CD4-positive, alpha-beta T cell treated with Interleukin-17A for 1 hour (primary cell): Measurements from ENCODE around the gene GALNT2.

Source experiments
- DNase-seq: peaks from one replicate; pipeline ENCODE4 v3.0.0-alpha.2; 2020

Gene GALNT2

DNA sequence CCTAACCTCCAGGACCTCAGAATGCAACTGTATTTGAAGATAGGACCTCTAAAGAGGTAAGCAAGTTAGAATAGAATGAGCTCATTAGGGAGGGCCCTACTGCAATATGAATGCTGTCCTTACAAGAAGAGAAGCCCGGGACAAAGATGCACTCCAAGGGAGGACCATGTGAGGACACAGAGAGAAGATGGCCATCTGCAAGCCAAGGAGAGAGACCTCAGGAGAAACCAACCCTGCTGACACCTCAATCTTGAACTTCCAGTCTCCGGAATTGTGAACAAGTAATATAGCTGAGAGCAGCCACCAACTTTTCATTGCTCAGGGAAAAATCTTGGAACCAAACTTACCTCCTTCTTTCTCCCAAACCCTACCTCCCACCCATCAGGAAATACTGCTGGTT lies 15.0 kb upstream of the GALNT2 start:
- no peak for DNase-seq

DNA sequence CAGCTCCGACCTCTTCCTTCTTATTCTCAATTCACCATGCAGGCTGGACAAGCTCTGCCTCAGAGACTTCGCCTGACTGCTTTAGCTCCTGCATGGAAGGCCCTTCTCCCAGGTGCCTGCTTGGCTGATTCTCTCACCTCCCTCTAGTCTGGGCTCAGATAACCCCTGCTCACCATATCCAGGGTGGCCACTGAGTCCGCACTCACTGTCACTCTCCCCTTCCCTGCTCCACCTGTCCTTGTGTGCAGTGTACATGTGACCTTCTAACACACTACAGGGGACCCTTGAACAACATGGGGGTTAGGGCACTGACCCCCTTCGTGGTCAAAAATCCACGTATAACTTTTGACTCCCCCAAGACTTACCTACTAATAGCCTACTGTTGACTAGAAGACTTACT lies 14.4 kb upstream of the GALNT2 start:
- no peak for DNase-seq

DNA sequence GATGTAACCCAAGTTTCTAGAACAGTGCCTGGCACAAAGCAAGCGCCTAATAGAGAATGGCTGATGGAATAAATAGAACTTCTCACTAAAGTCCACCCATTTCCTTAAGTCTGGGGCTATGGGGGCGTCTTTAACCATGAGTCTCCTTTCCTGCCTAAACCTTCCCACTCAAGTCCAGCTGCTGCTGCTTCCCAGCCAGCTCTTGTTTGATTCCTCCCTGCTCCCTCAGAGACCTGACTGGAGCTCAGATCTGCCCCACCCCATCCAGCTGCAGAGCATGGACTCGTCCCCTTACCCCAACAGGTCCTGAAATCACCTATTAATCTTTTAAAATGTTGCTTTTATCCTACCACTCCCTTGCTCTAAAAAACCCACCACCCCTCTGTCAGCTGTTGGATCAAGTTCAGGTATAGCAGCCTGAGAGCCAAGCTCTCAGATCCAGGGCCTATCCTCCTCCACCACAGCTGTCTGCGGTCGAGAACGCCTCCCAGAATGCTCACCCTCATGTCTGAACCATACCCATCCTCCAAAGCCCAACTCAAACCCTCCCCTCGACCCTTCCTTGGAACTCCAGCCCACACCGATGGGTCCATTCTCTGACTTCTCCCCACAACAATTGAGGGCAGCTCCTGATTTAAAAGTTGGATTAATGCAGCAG lies 12.8 kb upstream of the GALNT2 start:
- DNase-seq = no peak

DNA sequence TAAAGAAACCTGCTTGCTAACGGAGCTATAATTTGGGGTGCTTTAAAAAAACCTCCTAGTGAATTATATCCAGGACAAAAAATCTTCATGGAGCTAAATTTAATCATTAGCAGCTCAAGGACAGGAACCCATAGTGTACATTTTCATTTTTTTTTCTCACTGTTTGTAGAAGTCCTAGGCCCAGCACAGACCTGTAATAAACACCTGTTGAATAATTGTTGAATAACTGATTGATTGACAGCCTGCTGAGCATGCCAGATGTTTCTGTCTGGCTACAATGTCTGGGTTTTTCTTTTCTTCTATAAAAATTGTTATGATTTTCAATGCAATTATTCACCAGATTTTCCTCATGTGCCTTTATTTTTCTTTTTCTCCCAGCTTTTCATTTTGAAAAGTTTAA lies 10.9 kb upstream of the GALNT2 start:
- no peak for DNase-seq

DNA sequence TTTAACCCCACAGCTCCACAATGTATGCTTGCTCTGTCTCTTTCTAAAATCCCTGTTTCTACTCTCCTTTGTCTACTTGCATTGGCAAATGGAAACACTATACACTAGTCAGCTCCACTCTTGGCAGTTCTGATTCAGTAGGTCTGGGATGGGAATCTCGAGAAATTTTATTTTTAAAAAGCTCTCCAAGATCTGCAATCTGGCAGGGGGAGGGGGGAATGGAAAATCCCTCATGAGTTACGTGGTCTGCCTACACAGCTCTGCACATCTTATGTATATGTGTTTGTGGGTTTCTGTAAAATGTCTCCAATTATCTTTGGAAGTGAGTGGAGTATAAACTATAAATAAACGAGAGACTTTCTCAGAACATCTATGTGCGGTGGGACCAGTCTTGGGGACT lies 9.9 kb upstream of the GALNT2 start:
- DNase-seq = no peak

DNA sequence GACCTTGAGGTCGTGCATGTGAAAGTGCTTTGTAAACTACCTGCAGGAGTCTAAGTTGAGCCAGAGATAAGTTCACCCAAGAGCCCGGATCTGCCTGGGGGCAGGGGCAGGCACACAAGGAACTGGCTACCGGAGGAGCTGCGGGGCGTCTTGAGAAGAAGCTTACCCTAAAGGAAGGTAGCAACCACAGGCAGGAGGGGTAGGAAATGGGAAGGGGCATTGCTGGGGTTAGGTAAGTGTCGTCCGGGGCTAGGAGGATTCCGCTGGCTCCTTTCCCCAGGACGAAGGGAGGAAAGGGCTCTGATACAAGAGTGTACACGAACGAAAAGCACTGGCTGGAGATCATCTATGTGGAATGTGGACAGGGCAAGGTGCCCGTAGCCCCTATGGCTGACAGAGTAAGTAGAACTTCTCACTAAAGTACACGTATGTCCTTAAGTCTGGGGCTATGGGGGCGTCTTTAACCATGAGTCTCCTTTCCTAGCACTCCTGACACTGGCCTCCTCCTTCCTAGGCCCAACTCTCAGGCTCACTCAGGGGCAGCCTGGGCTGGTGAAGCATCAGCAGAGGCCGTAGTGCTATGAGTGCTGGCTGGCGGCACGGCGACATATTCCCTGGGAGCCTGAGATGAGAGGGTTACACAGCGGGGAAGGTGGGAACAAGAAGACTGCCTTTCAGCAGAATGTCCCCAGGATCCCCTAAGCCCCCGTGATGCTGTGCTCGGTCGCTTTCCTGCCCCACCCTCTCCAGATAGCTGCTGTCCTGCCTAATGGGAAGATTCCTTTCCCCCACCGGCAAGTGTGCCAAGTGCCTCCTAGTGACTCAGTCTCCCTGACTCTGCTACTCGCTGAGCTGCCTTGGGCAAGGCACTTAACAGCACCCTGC lies 9.1 kb upstream of the GALNT2 start:
- DNase-seq = no peak

DNA sequence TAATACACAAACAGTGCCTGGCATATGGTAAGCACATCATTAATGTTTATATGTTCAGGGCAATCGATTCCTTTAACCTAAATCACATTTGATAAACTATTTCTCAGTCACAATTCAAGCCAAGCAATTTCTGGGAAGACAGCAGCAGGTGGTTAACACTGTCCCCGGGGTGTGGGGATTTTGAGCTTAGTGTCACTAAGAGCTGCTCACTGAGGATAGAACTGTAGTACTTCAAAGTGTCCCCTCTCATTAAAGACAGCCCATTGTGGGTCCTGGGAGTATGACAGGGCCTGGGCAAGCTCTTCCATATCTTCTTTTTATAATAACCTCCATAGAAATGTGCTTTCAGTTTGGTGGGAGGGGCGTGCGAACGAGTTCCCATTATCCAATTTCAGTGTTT lies 8.4 kb upstream of the GALNT2 start:
- no peak for DNase-seq

DNA sequence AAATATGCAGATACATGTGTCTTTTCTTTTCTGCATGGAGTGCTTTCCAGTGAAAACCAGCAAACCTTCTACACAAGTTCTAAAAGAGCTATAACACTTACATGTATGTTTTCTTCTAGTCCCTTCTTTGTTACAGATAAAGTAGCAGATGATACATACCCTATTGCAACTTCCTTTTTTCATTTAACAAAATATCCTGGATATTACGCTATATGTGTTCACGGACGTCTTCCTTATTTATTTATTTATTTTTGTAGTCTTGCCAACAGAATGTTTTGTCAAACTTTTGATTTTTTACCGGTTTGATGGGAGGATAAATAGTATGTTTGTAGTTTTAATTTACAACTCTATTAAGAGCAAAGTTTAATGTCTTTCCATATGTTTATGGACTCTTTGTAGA lies 5.2 kb upstream of the GALNT2 start:
- DNase-seq = no peak

DNA sequence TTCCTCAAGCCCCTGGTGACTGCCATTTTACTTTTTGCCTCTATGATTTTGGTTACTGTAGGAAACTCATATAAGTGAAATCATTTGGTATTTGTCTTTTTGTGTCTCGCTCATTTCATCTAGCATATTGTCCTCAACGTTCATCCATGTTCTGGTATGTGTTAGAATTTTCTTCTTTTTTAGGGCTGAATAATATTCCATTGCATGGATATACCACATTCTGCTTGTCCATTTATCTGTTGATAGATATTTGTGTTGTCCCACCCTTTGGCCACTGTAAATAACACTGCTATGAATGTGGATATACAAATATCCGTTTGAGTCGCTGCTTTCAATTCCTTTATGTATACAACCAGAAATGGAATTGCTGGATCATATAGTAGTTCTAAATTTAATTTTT lies 4.5 kb upstream of the GALNT2 start:
- no peak for DNase-seq

DNA sequence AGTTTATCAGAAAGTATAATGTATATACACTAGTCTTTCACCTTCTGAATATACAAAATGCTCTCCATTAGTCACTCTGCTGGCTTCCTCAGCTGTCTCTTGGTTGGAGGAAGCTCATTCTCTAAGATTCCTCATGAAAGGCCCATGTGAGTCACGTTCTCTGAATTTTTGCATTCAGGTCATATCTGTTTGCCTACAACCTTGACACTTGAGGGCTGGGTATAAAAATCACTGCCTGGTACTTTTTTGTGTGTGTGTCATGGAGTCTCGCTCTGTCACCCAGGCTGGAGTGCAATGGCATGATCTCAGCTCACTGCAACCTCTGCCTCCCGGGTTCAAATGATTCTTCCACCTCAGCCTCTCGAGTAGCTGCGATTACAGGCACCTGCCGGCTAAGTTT lies 2.8 kb upstream of the GALNT2 start:
- no peak for DNase-seq

DNA sequence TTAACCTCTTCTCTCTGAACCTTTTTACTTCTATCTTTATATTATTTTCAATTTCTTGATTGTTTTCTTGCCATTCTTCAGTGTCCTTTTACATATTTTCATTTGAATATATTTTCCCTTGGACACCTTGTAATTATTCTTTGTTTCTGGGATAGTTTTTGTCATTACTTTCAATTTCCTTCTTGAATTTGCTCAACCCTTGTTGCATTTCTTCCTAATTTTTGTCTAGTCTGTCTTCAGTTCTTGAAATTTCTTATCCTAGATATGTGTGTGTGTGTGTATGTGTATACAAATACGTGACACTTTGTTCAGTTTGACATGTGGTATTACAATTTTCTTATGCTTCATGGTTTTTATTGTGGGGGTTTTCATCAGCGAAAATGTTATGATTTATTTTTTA lies 1.9 kb upstream of the GALNT2 start:
- no peak for DNase-seq

DNA sequence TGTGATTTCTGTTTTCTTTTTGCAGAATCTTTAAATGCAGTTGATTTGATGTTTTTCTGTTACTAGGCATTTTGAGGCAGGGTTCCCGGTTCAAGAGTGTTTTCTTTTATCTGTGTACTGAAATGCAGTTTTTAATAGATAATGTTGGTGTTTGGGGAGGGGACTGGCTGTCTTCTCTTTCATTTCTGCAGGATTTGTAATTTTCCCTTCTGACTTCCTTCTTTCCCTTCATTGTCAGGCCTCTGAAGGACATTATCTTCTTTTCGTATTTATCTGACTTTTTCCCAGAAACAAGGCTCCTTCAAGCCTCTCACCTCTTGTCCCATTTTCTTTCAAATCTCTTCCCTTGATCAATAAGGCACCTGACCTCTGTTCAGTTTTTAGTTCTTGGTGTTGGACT lies 1.5 kb upstream of the GALNT2 start:
- DNase-seq = no peak

DNA sequence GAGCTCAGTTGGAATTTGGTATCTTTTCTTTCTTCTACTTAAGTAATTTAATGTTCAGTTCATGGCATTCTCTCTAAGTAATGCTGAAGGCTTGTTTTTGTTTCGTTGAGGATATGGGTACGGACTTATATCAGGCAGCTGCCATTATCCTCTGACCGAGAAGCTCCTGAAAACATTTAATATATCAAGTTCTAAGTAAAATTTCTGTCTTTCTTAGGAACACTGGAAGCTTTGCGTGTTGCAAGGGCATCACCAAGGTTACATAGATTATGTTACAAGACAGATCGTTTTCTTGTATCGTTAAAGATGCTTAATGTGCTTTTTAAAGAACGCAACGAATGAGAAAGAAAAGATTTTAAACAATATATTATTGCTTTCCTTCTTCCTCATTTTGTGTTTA lies 1.0 kb upstream of the GALNT2 start:
- DNase-seq = no peak

DNA sequence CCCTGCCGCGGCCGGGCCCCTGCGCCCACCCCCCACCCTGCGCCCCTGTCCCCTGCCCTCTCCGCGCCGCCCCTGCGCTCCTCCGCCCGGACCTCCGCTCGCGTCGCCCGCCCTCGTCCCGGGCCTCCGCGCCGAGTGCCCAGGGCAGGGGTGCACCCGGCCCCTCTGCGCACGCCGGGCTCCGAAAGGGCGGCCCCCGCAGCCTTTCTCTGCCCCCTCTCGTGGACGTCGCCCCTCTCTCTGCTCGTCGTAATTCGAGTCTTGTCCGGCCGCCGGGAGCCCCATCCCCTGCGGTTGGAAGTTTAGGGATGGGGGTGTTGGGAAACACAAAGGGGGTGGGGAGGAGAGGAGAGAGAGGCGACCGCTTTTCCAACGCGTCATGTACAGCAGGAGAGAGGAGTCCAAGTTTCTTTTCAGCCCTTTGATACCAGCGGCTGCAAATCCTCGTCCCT lies 407 bp downstream of the GALNT2 start:
- DNase-seq = peak; percentile 14

DNA sequence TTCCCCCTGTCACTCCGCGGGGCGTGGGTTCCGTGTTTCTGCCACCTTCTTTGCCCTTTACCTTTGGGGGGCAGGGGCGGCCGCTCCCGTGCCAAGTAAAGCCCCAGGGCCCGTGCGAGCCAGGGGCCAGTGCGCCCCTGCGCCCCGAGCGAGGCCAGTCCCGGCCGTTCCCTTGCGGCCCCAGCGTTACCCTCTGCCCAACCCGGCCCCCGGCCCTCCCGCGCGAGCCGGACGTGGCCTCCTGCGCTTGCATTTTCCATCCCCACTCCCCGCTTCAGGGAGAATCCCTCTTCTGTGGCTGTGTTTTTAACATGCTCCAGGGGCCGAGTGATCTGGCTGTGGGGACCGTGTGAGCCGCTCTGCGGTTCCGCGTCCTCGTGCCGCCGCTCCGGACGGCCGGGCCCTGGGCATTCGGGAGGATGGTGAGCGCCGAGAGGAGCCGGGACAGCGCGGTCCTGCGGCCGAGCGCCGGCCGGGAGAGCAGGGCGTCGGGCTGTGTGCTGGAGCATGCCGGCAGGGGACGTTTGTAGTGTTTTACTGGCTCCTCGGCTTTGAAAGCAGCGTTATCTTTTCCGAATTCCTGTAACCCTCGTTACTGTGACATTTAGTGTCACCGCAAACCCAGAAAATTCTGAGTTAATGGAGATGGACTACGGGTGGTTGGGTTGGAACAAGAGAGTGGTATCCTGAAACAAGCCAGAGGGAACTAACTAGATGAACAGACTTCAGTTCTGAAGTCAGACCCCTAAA lies 1.0 kb downstream of the GALNT2 start:
- DNase-seq = peak; percentile 3

DNA sequence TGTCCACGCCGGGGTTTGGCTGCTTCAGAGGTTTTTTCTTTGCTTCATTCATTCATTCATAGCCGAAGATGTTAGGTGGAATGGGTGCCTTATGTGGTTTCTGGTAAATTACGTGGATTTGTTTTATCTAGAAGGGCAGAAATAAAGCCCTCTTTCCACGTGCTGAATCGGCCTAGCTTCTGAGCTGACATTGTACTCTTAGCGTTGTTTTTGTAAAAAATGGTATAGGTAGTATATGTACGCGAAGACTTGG lies 1.5 kb downstream of the GALNT2 start:
- no peak for DNase-seq

DNA sequence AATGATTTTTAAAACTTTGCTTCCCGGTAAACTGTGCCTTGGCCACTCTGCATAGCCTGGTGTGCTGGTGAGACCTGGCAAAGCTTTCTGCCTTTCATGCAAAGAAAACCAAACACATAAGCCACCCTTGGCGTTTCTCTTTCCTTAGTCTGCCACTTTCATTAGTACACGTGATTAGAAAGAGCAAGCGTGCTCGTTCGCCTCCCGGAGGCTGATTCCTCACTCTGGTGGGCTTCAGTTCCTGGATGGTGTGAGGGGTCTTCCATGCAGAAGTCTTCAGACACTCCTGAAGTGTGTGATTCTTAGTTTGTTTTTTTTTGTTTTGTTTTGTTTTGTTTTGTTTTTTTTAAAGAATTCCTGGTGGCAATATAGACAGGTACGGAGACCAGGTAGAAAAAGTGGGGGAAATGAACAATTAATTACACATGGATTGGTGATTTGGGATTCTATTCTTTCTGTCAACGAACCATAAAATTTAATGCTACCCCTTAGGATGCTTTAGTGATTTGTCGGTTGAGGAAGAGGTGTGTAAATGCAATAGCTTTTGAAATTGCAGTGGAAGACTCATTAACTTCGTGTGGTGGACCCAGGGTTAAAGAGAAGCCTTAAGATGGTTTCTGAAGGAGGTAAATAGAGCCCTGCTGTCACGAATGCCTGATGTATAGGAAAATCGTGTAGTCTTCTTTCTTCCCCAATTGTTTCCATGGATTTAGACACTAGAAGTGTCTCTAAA lies 2.1 kb downstream of the GALNT2 start:
- DNase-seq = no peak

DNA sequence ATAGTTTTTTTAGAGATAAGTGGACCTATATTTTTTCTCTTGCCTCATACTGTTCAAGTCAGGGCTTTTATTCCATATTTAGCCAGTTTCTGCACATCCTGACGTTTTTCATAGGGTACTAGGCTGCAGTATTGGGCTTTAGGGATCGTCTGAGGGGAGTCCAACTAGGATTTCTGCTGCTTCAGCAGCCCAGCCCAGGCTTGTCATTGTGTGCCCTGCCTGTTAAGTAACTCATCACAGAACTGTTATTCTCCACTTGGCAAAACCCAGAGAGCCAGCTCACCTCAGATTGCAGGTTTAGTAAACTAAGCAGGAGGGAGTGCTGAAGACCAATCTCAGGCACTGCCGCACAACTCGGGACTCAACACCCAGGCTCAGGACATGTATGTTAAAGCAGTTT lies 2.8 kb downstream of the GALNT2 start:
- DNase-seq = no peak

DNA sequence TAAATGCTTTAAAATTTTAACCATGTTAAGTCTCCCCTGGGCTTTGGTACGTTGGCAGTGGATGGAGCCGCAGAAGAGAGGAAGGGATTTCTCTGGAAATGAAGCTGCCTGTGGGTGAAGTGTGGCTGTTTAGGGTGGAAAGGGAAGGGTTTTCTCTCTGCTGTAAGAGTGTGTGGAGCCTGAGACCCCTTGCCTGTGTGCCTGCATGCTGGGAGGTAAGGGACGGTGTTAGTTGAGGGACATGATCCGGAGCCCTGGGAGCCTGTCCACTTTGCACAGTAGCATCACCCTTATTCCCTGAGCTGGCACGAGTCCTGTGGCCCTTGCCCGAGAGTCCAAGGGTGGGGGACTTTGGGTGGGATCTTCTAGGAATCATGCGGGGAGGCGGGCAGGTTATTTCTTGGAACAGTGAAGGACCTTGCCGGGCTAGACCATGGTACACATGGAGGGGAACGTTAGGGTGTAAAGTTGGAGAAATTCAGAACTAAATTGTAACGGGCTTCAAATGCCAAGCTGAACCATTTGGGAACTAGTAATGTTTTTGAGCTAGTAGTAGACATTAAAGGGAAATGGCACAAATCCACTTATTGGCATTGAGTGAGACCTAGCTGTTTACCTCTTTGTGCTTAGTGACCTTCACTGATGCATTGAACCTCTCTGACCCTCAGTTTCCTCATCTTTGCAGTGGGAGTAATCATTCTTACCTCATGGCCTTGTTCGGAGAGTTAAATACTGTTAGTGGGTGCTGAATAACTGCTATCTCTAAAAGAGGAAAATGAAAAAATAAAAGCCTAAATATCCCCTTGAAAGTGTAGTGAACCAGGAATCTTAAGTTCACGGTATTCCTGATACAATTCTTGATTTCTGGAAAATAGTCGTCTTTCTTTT lies 3.5 kb downstream of the GALNT2 start:
- no peak for DNase-seq

DNA sequence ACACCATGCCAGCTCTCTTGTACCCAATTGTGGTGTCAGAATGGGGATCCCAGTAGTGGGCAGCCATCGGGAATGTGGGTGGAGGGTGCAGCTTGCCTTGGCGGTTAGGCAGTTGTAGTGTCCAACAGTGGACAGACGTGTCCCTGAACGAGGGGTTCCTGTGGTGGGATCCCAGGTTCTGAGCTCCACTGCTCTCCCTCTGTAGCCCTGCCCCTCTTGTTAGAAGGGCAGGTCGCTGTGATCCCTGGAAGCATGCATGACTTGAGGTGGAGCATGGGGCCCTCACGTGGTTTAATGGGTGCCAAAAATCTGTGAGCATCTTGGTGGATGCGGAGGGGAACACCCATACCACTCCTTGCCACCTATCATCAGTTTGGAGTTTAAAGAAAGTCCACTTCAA lies 4.3 kb downstream of the GALNT2 start:
- DNase-seq = no peak

DNA sequence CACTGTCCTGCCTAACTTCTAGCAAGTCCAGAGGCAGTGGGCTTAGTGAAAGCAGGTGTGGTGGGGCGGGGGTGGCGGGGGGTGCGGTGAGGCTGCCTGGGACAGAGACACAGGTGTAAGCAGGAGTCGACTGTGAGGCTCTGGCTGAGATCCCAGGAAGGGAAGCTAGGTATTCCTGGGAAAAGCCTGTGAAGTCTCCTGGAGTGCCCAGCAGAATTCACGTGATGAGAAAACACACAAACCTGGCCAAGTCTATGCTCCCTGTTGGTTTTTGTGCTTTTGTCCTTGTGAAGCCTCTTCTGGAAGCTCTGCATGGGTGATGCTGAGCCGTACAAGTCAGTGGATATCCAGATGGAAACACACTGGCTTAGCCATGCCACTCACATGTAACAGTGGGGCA lies 5.3 kb downstream of the GALNT2 start:
- no peak for DNase-seq

DNA sequence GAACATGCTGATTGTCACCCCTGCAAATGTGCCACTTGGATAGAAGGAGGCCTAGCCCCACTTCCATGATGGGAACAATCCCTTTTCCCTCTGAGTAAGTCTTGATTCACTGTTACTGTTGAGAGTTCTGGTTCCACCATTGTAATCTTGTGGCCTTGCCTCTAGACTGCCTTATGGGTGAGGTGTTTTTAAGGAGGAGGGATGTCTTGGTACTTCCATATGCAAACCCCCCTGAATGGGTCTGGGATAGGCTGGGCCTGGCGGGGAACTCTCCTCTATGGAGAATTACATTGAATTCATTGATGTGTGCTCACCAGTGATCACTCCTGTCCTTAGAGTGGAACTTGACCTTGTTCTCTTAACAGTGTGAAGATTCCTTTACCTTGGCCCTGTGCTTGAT lies 5.8 kb downstream of the GALNT2 start:
- no peak for DNase-seq
